Measurements from ENCODE around the gene EPDR1.

DNA sequence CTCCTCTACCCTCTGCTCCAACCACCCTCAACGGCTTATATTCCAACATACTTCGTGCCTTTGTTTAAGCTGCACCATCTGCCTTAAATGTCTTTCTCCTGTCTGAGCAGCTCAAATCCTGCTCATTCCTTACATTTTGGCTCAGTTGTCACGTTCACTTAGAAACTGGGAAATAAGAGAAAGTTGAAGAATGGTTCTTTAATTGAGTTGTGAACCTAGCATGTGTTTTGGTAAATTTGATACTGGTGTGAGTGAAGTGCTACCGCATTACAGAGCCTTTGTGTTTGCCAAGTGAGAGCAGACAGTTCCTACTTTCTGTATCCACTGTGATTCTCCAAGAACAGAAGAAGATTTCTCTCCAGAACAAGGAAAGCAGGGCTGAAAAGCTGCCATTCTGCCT is 54.3 kb downstream of the EPDR1 start:
- TF ChIP-seq POLR2A (IDR thresholded peaks at IDR 0.05): no peak
- TF ChIP-seq, protein P1, sequence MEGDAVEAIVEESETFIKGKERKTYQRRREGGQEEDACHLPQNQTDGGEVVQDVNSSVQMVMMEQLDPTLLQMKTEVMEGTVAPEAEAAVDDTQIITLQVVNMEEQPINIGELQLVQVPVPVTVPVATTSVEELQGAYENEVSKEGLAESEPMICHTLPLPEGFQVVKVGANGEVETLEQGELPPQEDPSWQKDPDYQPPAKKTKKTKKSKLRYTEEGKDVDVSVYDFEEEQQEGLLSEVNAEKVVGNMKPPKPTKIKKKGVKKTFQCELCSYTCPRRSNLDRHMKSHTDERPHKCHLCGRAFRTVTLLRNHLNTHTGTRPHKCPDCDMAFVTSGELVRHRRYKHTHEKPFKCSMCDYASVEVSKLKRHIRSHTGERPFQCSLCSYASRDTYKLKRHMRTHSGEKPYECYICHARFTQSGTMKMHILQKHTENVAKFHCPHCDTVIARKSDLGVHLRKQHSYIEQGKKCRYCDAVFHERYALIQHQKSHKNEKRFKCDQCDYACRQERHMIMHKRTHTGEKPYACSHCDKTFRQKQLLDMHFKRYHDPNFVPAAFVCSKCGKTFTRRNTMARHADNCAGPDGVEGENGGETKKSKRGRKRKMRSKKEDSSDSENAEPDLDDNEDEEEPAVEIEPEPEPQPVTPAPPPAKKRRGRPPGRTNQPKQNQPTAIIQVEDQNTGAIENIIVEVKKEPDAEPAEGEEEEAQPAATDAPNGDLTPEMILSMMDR (IDR thresholded peaks at IDR 0.05): no peak
- no peak for TF ChIP-seq EP300 (IDR thresholded peaks at IDR 0.05)

Data from tibial nerve (tissue), 4 donors.